Astrocyte (in vitro differentiated cells and primary cell): Measurements from ENCODE around the gene SLC16A6. TPM values are rescaled to one million over a fixed set of nuclear protein-coding genes. Genes with fewer than 3 reads are reported as not detected.

ENCODE experiments used
- DNase-seq: peaks from one replicate; pipeline ENCODE4 v3.0.0-alpha.2; 2010; ENCODE audit warnings: low read depth
- FAIRE-seq: peaks from 2 replicates; lab custom pipeline; 2011; peaks lifted over from hg19 to GRCh38; lab: Jason Lieb, UNC
- H2AFZ ChIP-seq: 2 replicates; pipeline ENCODE4 v1.6.0; 2012; ENCODE audit warnings: low read depth, low read length, inconsistent platforms
- H3K27ac ChIP-seq: 2 replicates; pipeline ENCODE4 v1.5.1; 2011; ENCODE audit warnings: low read depth, low read length, inconsistent platforms
- H3K27me3 ChIP-seq: 2 replicates; pipeline ENCODE4 v1.6.0; 2011; ENCODE audit warnings: low read length, inconsistent platforms; ENCODE audit not compliant: insufficient read depth
- H3K36me3 ChIP-seq: 2 replicates; pipeline ENCODE4 v1.5.1; 2011; ENCODE audit warnings: low read length, inconsistent platforms; ENCODE audit not compliant: insufficient read depth
- H3K4me1 ChIP-seq: 2 replicates; pipeline ENCODE4 v1.5.1; 2011; ENCODE audit warnings: low read length, inconsistent platforms; ENCODE audit not compliant: insufficient read depth
- H3K4me2 ChIP-seq: 2 replicates; pipeline ENCODE4 v1.6.0; 2012; ENCODE audit warnings: low read length, inconsistent platforms
- H3K4me3 ChIP-seq: 2 replicates; pipeline ENCODE4 v1.5.1; 2011; ENCODE audit warnings: low read depth, mild to moderate bottlenecking, low read length, inconsistent platforms; ENCODE audit not compliant: insufficient read depth
- H3K79me2 ChIP-seq: 2 replicates; pipeline ENCODE4 v1.6.0; 2012; ENCODE audit warnings: mild to moderate bottlenecking, low read length, inconsistent platforms; ENCODE audit not compliant: insufficient read depth
- H3K9ac ChIP-seq: 2 replicates; pipeline ENCODE4 v1.6.0; 2012; ENCODE audit warnings: mild to moderate bottlenecking, low read length, inconsistent platforms
- H3K9me3 ChIP-seq: 2 replicates; pipeline ENCODE4 v1.5.1; 2012; ENCODE audit warnings: low read depth, mild to moderate bottlenecking, low read length, inconsistent platforms; ENCODE audit not compliant: insufficient read depth
- H4K20me1 ChIP-seq: 2 replicates; pipeline ENCODE4 v1.6.0; 2012; ENCODE audit warnings: low read length, inconsistent platforms; ENCODE audit not compliant: insufficient read depth
- H3K27ac Mint-ChIP-seq: one replicate; pipeline ENCODE4 v1.8.0; 2021; ENCODE audit warnings: mild to moderate bottlenecking, mixed read lengths; ENCODE audit not compliant: unreplicated experiment
- H3K27me3 Mint-ChIP-seq: one replicate; pipeline ENCODE4 v1.8.0; 2021; ENCODE audit warnings: low read depth, mixed read lengths; ENCODE audit not compliant: unreplicated experiment
- H3K36me3 Mint-ChIP-seq: one replicate; pipeline ENCODE4 v1.8.0; 2021; ENCODE audit warnings: low read depth, mixed read lengths; ENCODE audit not compliant: unreplicated experiment
- H3K4me1 Mint-ChIP-seq: one replicate; pipeline ENCODE4 v1.8.0; 2021; ENCODE audit warnings: low read depth, mixed read lengths; ENCODE audit not compliant: unreplicated experiment
- H3K4me3 Mint-ChIP-seq: one replicate; pipeline ENCODE4 v1.8.0; 2021; ENCODE audit warnings: mild to moderate bottlenecking, moderate library complexity, mixed read lengths; ENCODE audit not compliant: unreplicated experiment
- H3K9me3 Mint-ChIP-seq: one replicate; pipeline ENCODE4 v1.8.0; 2021; ENCODE audit warnings: mild to moderate bottlenecking, mixed read lengths; ENCODE audit not compliant: unreplicated experiment
- EZH2 ChIP-seq: IDR thresholded peaks from 2 replicates; pipeline ENCODE4 v1.6.1; 2012; ENCODE audit warnings: mild to moderate bottlenecking, low read length, inconsistent platforms; ENCODE audit not compliant: insufficient read depth
- total RNA-seq: library from RNA; stranded (reverse); gene quantifications from 2 replicates; pipeline ENCODE4 v1.2.1, GENCODE V29; 2021
- TF ChIP-seq, protein P1 (sequence below): IDR thresholded peaks from 2 replicates; pipeline ENCODE4 v1.5.1; 2011; ENCODE audit warnings: low read depth, mild to moderate bottlenecking, inconsistent platforms, low read length, moderate library complexity; ENCODE audit not compliant: insufficient read depth

The SLC16A6 gene
- total RNA-seq, 1 donor from 2014 or later, result 0.34 TPM

DNA sequence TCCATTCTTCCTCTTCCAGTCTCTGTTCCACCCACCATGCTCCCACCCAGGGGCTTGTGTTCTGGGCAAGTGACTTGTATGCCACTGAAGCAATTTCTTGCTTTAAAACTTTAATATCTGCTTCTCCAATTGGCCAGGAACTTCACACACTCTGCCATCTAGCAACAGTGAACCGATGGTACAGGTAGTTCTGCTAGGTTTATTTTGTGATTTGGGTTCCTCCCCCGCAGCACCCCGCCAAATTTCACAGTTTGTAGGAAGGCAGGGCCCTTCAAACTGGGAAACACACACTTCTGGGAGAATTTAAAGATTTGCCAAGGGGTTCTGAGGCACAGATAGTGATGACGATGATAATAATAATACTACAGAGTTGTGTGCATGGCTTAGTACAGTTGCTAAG lies 3.7 kb upstream of the SLC16A6 start:
- Histone ChIP-seq H3K36me3 (no peaks in the 10 kb centered on the region), H3K4me3 (no peak overlapping the region), H3K4me1 (peaks cover 6% of the 10 kb centered on the region), H3K9me3 (no peaks in the 10 kb centered on the region), H2AFZ (no peak overlapping the region), H4K20me1 (peaks cover 8% of the 10 kb centered on the region), H3K79me2 (no peaks in the 10 kb centered on the region), H3K27me3 (peaks cover 14% of the 10 kb centered on the region), H3K4me2 (no peak overlapping the region), H3K9ac (no peak overlapping the region), H3K27ac (no peak overlapping the region)
- DNase-seq, result no peak
- no peaks in the 10 kb centered on the region for H3K9me3 Mint-ChIP-seq
- H3K27me3 Mint-ChIP-seq, result peaks cover 34% of the 10 kb centered on the region
- TF ChIP-seq EZH2, result no peak
- TF ChIP-seq, protein P1, sequence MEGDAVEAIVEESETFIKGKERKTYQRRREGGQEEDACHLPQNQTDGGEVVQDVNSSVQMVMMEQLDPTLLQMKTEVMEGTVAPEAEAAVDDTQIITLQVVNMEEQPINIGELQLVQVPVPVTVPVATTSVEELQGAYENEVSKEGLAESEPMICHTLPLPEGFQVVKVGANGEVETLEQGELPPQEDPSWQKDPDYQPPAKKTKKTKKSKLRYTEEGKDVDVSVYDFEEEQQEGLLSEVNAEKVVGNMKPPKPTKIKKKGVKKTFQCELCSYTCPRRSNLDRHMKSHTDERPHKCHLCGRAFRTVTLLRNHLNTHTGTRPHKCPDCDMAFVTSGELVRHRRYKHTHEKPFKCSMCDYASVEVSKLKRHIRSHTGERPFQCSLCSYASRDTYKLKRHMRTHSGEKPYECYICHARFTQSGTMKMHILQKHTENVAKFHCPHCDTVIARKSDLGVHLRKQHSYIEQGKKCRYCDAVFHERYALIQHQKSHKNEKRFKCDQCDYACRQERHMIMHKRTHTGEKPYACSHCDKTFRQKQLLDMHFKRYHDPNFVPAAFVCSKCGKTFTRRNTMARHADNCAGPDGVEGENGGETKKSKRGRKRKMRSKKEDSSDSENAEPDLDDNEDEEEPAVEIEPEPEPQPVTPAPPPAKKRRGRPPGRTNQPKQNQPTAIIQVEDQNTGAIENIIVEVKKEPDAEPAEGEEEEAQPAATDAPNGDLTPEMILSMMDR, result no peak
- FAIRE-seq, result no peak
- no peaks in the 10 kb centered on the region for H3K4me1 Mint-ChIP-seq
- H3K4me3 Mint-ChIP-seq, result no peak overlapping the region
- no peaks in the 10 kb centered on the region for H3K36me3 Mint-ChIP-seq
- H3K27ac Mint-ChIP-seq, result no peak overlapping the region

DNA sequence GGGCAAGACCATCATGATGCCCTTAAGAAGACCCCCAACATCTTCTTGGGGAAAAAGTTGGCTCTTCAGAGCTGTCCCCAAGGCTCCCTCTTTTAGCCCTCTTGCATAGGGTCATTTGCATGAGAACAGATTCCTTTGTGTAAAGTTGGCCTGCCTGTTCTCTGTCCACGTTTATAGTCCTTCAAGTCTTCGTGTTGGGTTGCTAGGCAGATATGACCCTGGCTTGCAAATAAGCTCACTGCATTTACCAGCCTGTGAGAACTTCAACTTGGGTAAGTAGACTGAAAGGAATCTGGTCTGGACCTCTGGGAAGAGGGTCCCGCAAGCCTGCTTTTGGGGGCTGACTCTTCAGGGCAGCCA lies 3.2 kb upstream of the SLC16A6 start:
- H3K4me1 Mint-ChIP-seq, result no peaks in the 10 kb centered on the region
- H3K27ac Mint-ChIP-seq, result no peak overlapping the region
- Histone ChIP-seq H3K9me3 (no peaks in the 10 kb centered on the region), H3K79me2 (no peaks in the 10 kb centered on the region), H3K4me3 (no peak overlapping the region), H2AFZ (no peak overlapping the region), H3K36me3 (no peaks in the 10 kb centered on the region), H4K20me1 (peaks cover 8% of the 10 kb centered on the region), H3K9ac (no peak overlapping the region), H3K27me3 (peaks cover 14% of the 10 kb centered on the region), H3K4me1 (peaks cover 6% of the 10 kb centered on the region), H3K27ac (no peak overlapping the region), H3K4me2 (no peak overlapping the region)
- H3K27me3 Mint-ChIP-seq, result peaks cover 39% of the 10 kb centered on the region
- no peak overlapping the region for H3K4me3 Mint-ChIP-seq
- DNase-seq, result no peak
- no peak for FAIRE-seq
- no peaks in the 10 kb centered on the region for H3K36me3 Mint-ChIP-seq
- no peaks in the 10 kb centered on the region for H3K9me3 Mint-ChIP-seq
- TF ChIP-seq, protein P1, result no peak
- TF ChIP-seq EZH2, result no peak

DNA sequence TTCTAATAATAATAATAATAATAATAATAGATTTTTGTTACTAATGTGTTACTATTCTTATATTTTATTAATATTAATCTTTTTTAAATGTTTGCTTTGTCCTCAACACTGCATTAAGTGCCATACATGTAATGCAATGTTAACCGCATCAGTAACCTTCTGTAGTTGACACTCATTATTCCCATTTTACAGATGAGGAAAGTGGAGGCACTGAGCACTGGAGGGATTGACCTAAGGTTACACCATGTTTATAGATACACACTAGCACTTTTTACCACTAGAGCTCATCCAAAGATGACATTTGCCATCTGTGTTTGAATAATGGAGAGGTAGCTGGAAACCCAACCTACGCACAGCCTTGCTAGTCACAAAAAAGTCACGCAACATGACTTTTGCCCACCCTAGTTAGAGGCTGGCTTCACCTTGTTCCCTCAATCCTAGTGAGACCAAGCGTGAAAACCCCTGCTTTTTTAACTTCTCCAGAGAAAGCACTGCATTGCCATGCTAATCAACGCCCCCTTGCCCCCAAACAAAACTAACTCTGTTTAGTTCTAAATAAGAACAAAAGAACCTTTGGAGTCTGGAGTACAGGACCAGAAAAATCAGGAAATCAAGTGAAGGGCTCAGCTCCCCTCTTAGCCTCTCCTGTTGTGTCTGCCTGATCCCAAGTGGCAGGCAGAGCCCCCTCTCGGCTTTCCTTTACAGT lies 2.7 kb upstream of the SLC16A6 start:
- Mint-ChIP-seq H3K36me3 (no peaks in the 10 kb centered on the region), H3K4me1 (no peaks in the 10 kb centered on the region), H3K9me3 (no peaks in the 10 kb centered on the region), H3K4me3 (no peak overlapping the region), H3K27ac (no peak overlapping the region), H3K27me3 (peaks cover 44% of the 10 kb centered on the region)
- Histone ChIP-seq H3K27me3 (peaks cover 14% of the 10 kb centered on the region), H3K36me3 (no peaks in the 10 kb centered on the region), H4K20me1 (peaks cover 8% of the 10 kb centered on the region), H2AFZ (no peak overlapping the region), H3K27ac (no peak overlapping the region), H3K4me1 (peaks cover 6% of the 10 kb centered on the region), H3K79me2 (no peaks in the 10 kb centered on the region), H3K4me3 (no peak overlapping the region), H3K9ac (no peak overlapping the region), H3K9me3 (no peaks in the 10 kb centered on the region), H3K4me2 (no peak overlapping the region)
- FAIRE-seq (no peak), DNase-seq (no peak)
- TF ChIP-seq, protein P1, result no peak
- no peak for TF ChIP-seq EZH2
